Measurements from ENCODE around the gene BLOC1S4.
"Not testable (repeated sequence)": the region's sequence is repeated elsewhere in the genome, so short reads cannot be mapped to it uniquely, and the experiment has no call there.

BLOC1S4 gene

DNA sequence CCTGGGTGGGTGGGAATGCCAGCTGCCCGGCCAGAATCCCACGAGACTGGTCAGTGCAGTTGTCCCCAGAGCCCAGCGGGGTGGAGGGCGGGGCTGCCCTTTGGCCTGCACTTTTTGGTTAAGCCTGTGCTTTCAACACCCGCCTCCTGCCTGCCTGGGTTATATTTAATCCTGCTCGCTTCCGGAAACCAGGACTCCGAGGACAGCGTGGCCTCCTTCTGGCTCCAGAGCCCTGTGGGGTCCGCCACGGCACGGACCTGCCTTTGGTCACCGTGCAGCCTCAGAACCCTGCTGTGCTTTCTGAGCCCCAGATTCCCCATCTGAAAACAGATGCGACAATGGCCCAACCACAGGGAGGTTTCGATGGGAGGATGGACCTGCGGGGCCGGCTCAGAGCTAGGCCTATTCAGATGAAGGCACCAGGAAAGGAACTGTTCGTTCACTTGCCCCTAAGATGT lies 37.2 kb downstream of the BLOC1S4 start:
- H3K4me3 ChIP-seq (ENCODE audit: low read depth, low read length), result no peak overlapping the region

DNA sequence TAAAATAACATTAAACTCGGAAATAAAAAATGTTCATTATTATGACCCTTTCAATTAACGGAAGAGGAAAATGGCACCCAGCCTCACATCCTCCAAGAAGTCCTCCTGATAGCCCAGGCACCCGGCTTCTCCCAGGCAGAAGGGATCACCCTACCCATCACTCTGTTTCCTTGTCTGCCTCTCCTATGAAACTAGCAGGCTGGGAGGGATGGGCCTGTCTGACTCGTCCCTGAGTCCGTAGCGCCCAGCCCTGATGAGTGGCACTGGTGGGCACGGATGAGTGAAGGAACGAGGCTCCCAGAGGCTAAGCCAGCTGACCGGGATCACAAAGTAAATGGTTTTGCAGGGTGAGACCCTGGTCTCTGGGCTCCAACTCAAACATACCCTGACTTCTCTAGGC lies 37.9 kb downstream of the BLOC1S4 start:
- TF ChIP-seq, protein P1, sequence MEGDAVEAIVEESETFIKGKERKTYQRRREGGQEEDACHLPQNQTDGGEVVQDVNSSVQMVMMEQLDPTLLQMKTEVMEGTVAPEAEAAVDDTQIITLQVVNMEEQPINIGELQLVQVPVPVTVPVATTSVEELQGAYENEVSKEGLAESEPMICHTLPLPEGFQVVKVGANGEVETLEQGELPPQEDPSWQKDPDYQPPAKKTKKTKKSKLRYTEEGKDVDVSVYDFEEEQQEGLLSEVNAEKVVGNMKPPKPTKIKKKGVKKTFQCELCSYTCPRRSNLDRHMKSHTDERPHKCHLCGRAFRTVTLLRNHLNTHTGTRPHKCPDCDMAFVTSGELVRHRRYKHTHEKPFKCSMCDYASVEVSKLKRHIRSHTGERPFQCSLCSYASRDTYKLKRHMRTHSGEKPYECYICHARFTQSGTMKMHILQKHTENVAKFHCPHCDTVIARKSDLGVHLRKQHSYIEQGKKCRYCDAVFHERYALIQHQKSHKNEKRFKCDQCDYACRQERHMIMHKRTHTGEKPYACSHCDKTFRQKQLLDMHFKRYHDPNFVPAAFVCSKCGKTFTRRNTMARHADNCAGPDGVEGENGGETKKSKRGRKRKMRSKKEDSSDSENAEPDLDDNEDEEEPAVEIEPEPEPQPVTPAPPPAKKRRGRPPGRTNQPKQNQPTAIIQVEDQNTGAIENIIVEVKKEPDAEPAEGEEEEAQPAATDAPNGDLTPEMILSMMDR (IDR thresholded peaks at IDR 0.05; ENCODE audit: low read depth, low read length), result no peak
- no peak overlapping the region for H3K4me3 ChIP-seq (ENCODE audit: low read depth, low read length)

More for the DNA sequence above, 37.2 kb downstream of the BLOC1S4 start:
- TF ChIP-seq, protein P1 (IDR thresholded peaks at IDR 0.05; ENCODE audit: low read depth, low read length), result no peak

DNA sequence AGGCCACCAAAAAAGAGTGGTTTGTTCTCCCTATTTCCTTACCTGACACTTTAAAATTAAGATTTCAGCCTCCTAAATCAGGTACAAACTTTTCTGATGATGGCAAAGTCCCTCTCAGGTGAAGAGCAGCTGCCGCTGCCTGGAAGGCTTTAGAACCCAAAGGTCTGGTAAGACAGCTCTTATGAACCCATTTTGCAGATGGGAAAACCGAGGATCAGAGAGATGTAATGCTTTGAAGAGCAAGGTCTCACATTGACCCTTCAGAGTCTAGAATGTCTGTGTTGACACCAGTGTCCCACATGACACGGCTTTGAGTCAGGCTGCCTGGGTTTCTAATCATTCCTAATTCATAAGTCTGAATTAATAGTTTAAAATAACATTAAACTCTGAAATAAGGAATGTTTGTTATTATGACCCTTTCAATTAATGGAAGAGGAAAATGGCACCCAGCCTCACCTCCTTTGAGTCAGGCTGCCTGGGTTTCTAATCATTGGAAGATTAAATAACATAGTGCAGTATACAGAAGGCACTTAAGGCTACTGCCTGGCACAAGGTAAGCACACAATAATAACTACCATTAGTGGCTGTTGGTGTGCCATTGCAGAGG lies 38.6 kb downstream of the BLOC1S4 start:
- TF ChIP-seq, protein P1 (IDR thresholded peaks at IDR 0.05; ENCODE audit: low read depth, low read length), result no peak
- H3K4me3 ChIP-seq (ENCODE audit: low read depth, low read length), result no peak overlapping the region

DNA sequence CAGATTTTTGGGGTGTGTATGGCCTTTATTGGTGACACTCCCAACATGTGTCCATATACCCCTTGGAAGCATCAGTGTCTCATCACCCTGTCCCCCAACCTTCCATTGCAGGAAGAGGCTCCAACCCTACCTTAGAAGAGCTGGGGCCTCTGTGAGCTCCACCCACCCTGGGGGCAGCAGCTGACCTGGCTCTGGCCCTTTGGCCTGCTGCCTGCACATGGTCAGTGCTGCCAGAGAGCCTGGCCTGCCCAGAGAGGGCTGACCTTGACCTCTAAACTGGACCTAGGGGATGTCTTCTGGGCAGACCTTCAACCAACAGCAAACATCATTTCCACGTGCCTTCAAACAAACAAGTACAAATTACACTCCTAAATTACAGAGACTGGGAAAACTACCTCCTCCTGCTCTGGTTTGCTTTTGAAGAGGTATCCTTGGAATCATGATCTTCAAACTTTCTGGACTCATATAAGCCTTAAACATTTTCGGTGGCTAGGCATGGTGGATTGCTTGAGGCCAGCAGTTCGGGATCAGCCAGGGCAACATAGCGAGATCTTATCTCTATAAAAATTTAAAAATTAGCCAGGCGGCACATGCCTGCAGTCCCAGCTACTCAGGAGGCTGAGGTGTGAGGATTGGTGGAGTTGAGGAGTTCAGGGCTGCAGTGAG lies 39.2 kb downstream of the BLOC1S4 start:
- H3K4me3 ChIP-seq (ENCODE audit: low read depth, low read length), result no peak overlapping the region
- TF ChIP-seq, protein P1 (IDR thresholded peaks at IDR 0.05; ENCODE audit: low read depth, low read length), result no peak

DNA sequence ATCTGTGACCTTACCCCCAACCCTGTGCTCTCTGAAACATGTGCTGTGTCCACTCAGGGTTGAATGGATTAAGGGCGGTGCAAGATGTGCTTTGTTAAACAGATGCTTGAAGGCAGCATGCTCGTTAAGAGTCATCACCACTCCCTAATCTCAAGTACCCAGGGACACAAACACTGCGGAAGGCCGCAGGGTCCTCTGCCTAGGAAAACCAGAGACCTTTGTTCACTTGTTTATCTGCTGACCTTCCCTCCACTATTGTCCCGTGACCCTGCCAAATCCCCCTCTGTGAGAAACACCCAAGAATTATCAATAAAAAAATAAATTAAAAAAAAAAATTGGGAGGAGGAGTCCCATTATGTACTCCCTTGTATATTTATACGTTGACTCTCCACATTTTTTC lies 40.4 kb downstream of the BLOC1S4 start:
- H3K4me3 ChIP-seq (ENCODE audit: low read depth, low read length), result not testable (repeated sequence)

DNA sequence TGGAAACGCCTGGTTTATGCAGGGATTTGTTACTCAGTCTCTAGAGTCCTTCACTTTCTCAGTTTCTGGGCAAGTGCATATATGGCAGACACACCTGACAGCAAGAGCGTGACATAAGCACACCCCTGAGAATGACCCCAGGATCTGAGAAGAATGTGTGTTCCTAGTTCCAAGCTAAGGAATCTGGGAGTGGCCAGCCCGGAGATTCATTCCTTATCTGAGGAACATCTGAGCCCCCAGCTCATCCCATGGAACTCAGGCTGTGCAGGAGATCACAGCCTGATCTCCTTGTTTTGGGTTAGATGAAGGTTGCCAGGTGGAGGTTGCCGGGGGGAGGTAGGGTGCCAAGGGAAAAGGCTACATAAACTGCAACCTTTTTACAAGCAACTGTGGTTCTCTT lies 42.8 kb downstream of the BLOC1S4 start:
- TF ChIP-seq, protein P1 (IDR thresholded peaks at IDR 0.05; ENCODE audit: low read depth, low read length), result no peak
- H3K4me3 ChIP-seq (ENCODE audit: low read depth, low read length), result no peak overlapping the region

DNA sequence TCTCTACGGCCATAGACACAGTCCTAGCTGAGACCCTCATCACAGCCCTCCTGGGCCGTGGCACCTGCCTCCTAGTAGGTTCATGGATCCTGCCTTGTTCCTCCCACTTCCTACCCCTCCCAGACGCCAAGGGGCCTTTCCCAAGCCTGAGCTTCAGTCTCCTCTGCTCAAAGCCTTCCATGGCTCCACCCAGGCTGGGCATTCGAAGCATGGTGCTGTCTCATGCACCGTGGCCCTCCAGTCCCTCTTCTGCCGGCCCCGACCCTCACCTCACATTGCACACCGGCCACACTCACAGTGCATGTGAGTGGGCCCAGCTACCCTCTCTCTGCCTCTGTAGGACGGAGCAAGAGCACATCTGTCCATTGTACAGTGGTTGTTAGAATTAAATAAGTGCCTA lies 44.9 kb downstream of the BLOC1S4 start:
- TF ChIP-seq, protein P1 (IDR thresholded peaks at IDR 0.05; ENCODE audit: low read depth, low read length), result no peak

More for the DNA sequence above, 44.9 kb downstream of the BLOC1S4 start:
- no peak overlapping the region for H3K4me3 ChIP-seq (ENCODE audit: low read depth, low read length)
